Activated naive CD8-positive, alpha-beta T cell treated with anti-CD3 and anti-CD28 coated beads for 36 hours (primary cell): ENCODE data around the gene PHACTR3. TPM values are rescaled to one million over a fixed set of nuclear protein-coding genes. Genes with fewer than 3 reads are reported as not detected.
"Not testable (repeated sequence)": the region's sequence is repeated elsewhere in the genome, so short reads cannot be mapped to it uniquely, and the experiment has no call there.

ENCODE experiments used
- DNase-seq: peaks from one replicate; pipeline ENCODE4 v3.0.0; 2021
- H3K27ac Mint-ChIP-seq: one replicate; pipeline ENCODE4 v1.8.0; 2022; ENCODE audit warnings: mild to moderate bottlenecking, moderate library complexity, mixed read lengths
- H3K27me3 Mint-ChIP-seq: one replicate; pipeline ENCODE4 v1.8.0; 2022; ENCODE audit warnings: mild to moderate bottlenecking, mixed read lengths
- H3K36me3 Mint-ChIP-seq: one replicate; pipeline ENCODE4 v1.8.0; 2021; ENCODE audit warnings: mild to moderate bottlenecking, mixed read lengths
- H3K4me1 Mint-ChIP-seq: one replicate; pipeline ENCODE4 v1.8.0; 2021; ENCODE audit warnings: mixed read lengths
- H3K4me3 Mint-ChIP-seq: one replicate; pipeline ENCODE4 v1.8.0; 2022; ENCODE audit warnings: mild to moderate bottlenecking, moderate library complexity, mixed read lengths
- H3K9me3 Mint-ChIP-seq: one replicate; pipeline ENCODE4 v1.8.0; 2022; ENCODE audit warnings: mixed read lengths
- total RNA-seq, 2 experiments: library from RNA; stranded (reverse); gene quantifications; one replicate each; pipeline ENCODE4 v1.2.3, GENCODE V29; 2021

PHACTR3 gene
- total RNA-seq, 2 experiments from 2014 or later, result not detected

GRCh38 chr20:59831024-59831915, 226.9 kb downstream of the PHACTR3 start:
- H3K36me3 Mint-ChIP-seq, result no peaks in the 10 kb centered on the region
- no peak overlapping the region for H3K4me3 Mint-ChIP-seq
- no peak overlapping the region for H3K27ac Mint-ChIP-seq
- H3K9me3 Mint-ChIP-seq, result no peaks in the 10 kb centered on the region
- H3K4me1 Mint-ChIP-seq, result no peaks in the 10 kb centered on the region
- no peak for DNase-seq
- H3K27me3 Mint-ChIP-seq, result peaks cover 28% of the 10 kb centered on the region

- DNase-seq, result no peak
- H3K9me3 Mint-ChIP-seq, result no peaks in the 10 kb centered on the region
- peaks cover 34% of the 10 kb centered on the region for H3K27me3 Mint-ChIP-seq
These were observed 227.6 kb downstream of the PHACTR3 start for GRCh38 chr20:59831916-59832270.

GRCh38 chr20:59832406-59833363, 228.3 kb downstream of the PHACTR3 start:
- Mint-ChIP-seq H3K36me3 (no peaks in the 10 kb centered on the region), H3K4me1 (no peaks in the 10 kb centered on the region), H3K9me3 (no peaks in the 10 kb centered on the region), H3K27ac (no peak overlapping the region), H3K27me3 (peaks cover 34% of the 10 kb centered on the region), H3K4me3 (no peak overlapping the region)
- no peak for DNase-seq

More at GRCh38 chr20:59831916-59832270, 227.6 kb downstream of the PHACTR3 start:
- H3K4me1 Mint-ChIP-seq, result no peaks in the 10 kb centered on the region
- H3K4me3 Mint-ChIP-seq, result no peak overlapping the region
- H3K27ac Mint-ChIP-seq, result no peak overlapping the region
- H3K36me3 Mint-ChIP-seq, result no peaks in the 10 kb centered on the region

GRCh38 chr20:59835057-59835447, 230.7 kb downstream of the PHACTR3 start:
- H3K9me3 Mint-ChIP-seq, result no peaks in the 10 kb centered on the region
- no peaks in the 10 kb centered on the region for H3K36me3 Mint-ChIP-seq
- H3K4me3 Mint-ChIP-seq, result no peak overlapping the region
- H3K27ac Mint-ChIP-seq, result no peak overlapping the region
- no peaks in the 10 kb centered on the region for H3K4me1 Mint-ChIP-seq
- peaks cover 27% of the 10 kb centered on the region for H3K27me3 Mint-ChIP-seq
- DNase-seq, result no peak

- no peak for DNase-seq
- Mint-ChIP-seq H3K27ac (no peak overlapping the region), H3K27me3 (peaks cover 27% of the 10 kb centered on the region), H3K36me3 (no peaks in the 10 kb centered on the region), H3K4me3 (no peak overlapping the region), H3K9me3 (no peaks in the 10 kb centered on the region), H3K4me1 (no peaks in the 10 kb centered on the region)
These were observed 231.4 kb downstream of the PHACTR3 start for GRCh38 chr20:59835448-59836395.

- Mint-ChIP-seq H3K27ac (no peak overlapping the region), H3K4me1 (no peaks in the 10 kb centered on the region), H3K27me3 (peaks cover 27% of the 10 kb centered on the region), H3K9me3 (no peaks in the 10 kb centered on the region), H3K4me3 (no peak overlapping the region), H3K36me3 (no peaks in the 10 kb centered on the region)
- no peak for DNase-seq
These were observed 232.4 kb downstream of the PHACTR3 start for GRCh38 chr20:59836767-59837166.

GRCh38 chr20:59837623-59838394, 233.5 kb downstream of the PHACTR3 start:
- Mint-ChIP-seq H3K4me1 (no peaks in the 10 kb centered on the region), H3K9me3 (no peaks in the 10 kb centered on the region), H3K27ac (no peak overlapping the region), H3K4me3 (no peak overlapping the region), H3K36me3 (no peaks in the 10 kb centered on the region), H3K27me3 (peaks cover 29% of the 10 kb centered on the region)
- DNase-seq, result no peak

- Mint-ChIP-seq H3K4me3 (no peak overlapping the region), H3K36me3 (no peaks in the 10 kb centered on the region), H3K4me1 (no peaks in the 10 kb centered on the region), H3K27ac (no peak overlapping the region), H3K9me3 (no peaks in the 10 kb centered on the region), H3K27me3 (peaks cover 35% of the 10 kb centered on the region)
- no peak for DNase-seq
These were observed 235.1 kb downstream of the PHACTR3 start for GRCh38 chr20:59839400-59839799.

- Mint-ChIP-seq H3K4me3 (no peak overlapping the region), H3K27me3 (peaks cover 11% of the 10 kb centered on the region), H3K9me3 (no peaks in the 10 kb centered on the region), H3K36me3 (no peaks in the 10 kb centered on the region), H3K4me1 (no peaks in the 10 kb centered on the region), H3K27ac (no peak overlapping the region)
- DNase-seq, result no peak
These were observed 241.1 kb downstream of the PHACTR3 start for GRCh38 chr20:59845472-59845871.

- no peak overlapping the region for H3K4me3 Mint-ChIP-seq
- no peaks in the 10 kb centered on the region for H3K4me1 Mint-ChIP-seq
- no peaks in the 10 kb centered on the region for H3K36me3 Mint-ChIP-seq
- H3K27ac Mint-ChIP-seq, result no peak overlapping the region
- H3K9me3 Mint-ChIP-seq, result no peaks in the 10 kb centered on the region
- no peak for DNase-seq
- H3K27me3 Mint-ChIP-seq, result peaks cover 5% of the 10 kb centered on the region
These were observed 243.8 kb downstream of the PHACTR3 start for GRCh38 chr20:59848182-59848581.

GRCh38 chr20:59850018-59850641, 245.8 kb downstream of the PHACTR3 start:
- H3K9me3 Mint-ChIP-seq, result no peaks in the 10 kb centered on the region
- no peak for DNase-seq
- no peak overlapping the region for H3K4me3 Mint-ChIP-seq
- H3K4me1 Mint-ChIP-seq, result no peaks in the 10 kb centered on the region
- H3K27me3 Mint-ChIP-seq, result no peaks in the 10 kb centered on the region
- H3K36me3 Mint-ChIP-seq, result no peaks in the 10 kb centered on the region
- H3K27ac Mint-ChIP-seq, result no peak overlapping the region

GRCh38 chr20:59856526-59856925, 252.2 kb downstream of the PHACTR3 start:
- H3K27ac Mint-ChIP-seq, H3K4me3 Mint-ChIP-seq, DNase-seq, H3K4me1 Mint-ChIP-seq, H3K27me3 Mint-ChIP-seq, H3K36me3 Mint-ChIP-seq, H3K9me3 Mint-ChIP-seq: not testable (repeated sequence)

GRCh38 chr20:59856941-59857340, 252.6 kb downstream of the PHACTR3 start:
- H3K4me1 Mint-ChIP-seq, DNase-seq, H3K27ac Mint-ChIP-seq, H3K9me3 Mint-ChIP-seq, H3K27me3 Mint-ChIP-seq, H3K4me3 Mint-ChIP-seq: not testable (repeated sequence)
- H3K36me3 Mint-ChIP-seq, result peaks cover 11% of the 10 kb centered on the region
